ENCODE measurements around the gene DUOX2. TPM values are rescaled to one million over a fixed set of nuclear protein-coding genes. Genes with fewer than 3 reads are reported as not detected.
"Not testable (repeated sequence)": the region's sequence is repeated elsewhere in the genome, so short reads cannot be mapped to it uniquely, and the experiment has no call there.

The DUOX2 gene
- total and polyA plus RNA-seq, 7 experiments from 2014 or later = 0.49 TPM; not detected in 6

DNA sequence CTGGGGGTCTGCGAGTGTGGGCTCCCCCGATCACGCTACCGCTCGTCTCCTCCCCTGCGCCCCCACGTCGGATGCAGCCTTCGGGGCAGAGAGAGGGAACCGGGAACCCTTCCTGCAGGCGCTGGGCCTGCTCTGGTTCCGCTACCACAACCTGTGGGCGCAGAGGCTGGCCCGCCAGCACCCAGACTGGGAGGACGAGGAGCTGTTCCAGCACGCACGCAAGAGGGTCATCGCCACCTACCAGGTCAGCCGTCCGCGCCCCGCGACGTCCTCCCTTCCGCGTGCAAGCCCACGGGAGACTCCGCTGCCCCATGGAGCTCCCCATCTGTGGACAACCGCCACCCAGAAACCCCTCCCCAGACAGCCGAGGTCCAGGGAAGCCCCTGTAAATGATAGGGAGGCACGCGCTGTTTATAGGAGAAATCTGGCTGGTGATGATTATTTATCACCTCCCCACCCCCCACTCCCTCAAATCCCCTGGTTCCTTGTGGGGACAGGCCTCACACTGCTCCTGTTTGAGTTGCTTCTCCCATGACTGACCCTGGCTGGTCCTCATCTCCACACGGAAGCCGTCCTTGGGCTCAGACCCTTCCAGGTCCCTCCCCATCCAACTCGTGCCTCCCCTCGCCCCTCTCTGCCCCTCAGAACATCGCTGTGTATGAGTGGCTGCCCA, 21.9 kb upstream of the DUOX2 start:
- POLR2A ChIA-PET; H3K4me3 ChIP-seq (ENCODE audit: low read length); H3K36me3 Mint-ChIP-seq; DNase-seq; H3K27ac ChIP-seq (ENCODE audit: low read depth, low read length); H3K27ac Mint-ChIP-seq; H3K36me3 ChIP-seq (ENCODE audit: control insufficient read depth in 2 of 3, insufficient read depth in 3 of 3, low read length in 3 of 3); ATAC-seq; H3K9me3 Mint-ChIP-seq; H3K9me3 ChIP-seq (ENCODE audit: control insufficient read depth in 2 of 3, low read length in 3 of 3); H3K4me1 ChIP-seq (ENCODE audit: control insufficient read depth in 2 of 2, insufficient read depth in 2 of 2, low read length in 2 of 2): not testable (repeated sequence)
- intact Hi-C loops (cut with micrococcal nuclease) = loop anchor here in 1 of 2 donors (1.0 kb wide), 1 partner anchor 10 kb away; no protein-coding TSS in a partner anchor
- H3K27me3 Mint-ChIP-seq = peaks cover 33 to 56% (median 43%) of the 10 kb centered on the region in 5 donors
- peaks cover 5 to 13% of the 10 kb centered on the region in 2 donors for H3K27me3 ChIP-seq (ENCODE audit: control insufficient read depth in 2 of 2, insufficient read depth in 2 of 2, low read length in 2 of 2)
- CTCF ChIA-PET = interaction anchor here (1.1 kb wide), 1 partner anchor 10 kb away, joined by 4 read pairs; no protein-coding TSS in a partner anchor
- H3K4me1 Mint-ChIP-seq = peaks cover 4 to 16% (median 13%) of the 10 kb centered on the region in 7 donors
- H3K4me3 Mint-ChIP-seq = peak overlapping the region in 8 of 10 donors; percentile 61 to 78 (median 66)

DNA sequence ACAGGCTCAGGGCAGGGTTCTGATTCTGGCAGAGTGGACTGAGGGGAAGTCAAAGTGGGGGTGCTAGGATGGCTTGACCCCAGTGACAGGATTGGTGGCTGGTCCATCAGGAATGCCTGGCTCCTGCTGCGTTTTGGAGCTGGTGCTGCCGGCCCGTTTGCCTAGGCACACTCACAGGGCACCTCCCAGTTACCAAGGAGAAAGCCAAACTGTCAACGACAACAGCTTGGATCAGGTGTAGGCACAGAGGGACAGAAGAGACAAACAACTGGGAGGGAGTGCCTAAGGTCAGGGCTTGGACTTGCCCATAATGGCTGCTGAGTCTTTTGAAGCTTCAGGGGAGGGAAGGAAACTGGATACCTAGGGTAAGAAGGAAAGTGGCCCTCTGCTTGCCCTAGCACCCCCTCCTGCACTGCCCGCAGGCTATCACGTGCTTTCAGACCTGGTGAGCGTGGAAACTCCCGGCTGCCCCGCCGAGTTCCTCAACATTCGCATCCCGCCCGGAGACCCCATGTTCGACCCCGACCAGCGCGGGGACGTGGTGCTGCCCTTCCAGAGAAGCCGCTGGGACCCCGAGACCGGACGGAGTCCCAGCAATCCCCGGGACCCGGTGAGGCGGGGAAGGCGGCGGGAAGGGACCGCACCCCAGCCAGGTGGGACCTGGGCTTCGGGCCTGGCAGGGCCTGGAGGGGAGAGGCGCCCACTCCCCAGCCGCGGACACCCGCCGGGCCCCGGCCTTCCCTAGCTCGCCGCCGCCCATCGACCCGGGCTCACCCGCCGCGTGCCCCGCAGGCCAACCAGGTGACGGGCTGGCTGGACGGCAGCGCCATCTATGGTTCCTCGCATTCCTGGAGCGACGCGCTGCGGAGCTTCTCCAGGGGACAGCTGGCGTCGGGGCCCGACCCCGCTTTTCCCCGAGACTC, 21.0 kb upstream of the DUOX2 start:
- Mint-ChIP-seq H3K4me1 (peaks cover 4 to 22% (median 13%) of the 10 kb centered on the region in 7 donors), H3K27me3 (peaks cover 39 to 64% (median 50%) of the 10 kb centered on the region in 5 donors), H3K27ac (no peak overlapping the region), H3K36me3 (peaks cover 0 to 2% (median 0%) of the 10 kb centered on the region in 5 donors), H3K4me3 (peak overlapping the region; percentile 29 to 76 (median 50)), H3K9me3 (no peaks in the 10 kb centered on the region)
- ChIA-PET CTCF (interaction anchor here (1.1 kb wide), 1 partner anchor 9 kb away, joined by 4 read pairs; no protein-coding TSS in a partner anchor), POLR2A (no interaction called here)
- Histone ChIP-seq H3K4me1 (ENCODE audit: control insufficient read depth in 2 of 2, insufficient read depth in 2 of 2, low read length in 2 of 2) (peaks cover 0 to 6% of the 10 kb centered on the region in 2 donors), H3K27ac (ENCODE audit: low read depth, low read length) (no peak overlapping the region), H3K27me3 (ENCODE audit: control insufficient read depth in 2 of 2, insufficient read depth in 2 of 2, low read length in 2 of 2) (peaks cover 5 to 13% of the 10 kb centered on the region in 2 donors), H3K9me3 (ENCODE audit: control insufficient read depth in 2 of 3, low read length in 3 of 3) (no peaks in the 10 kb centered on the region), H3K36me3 (ENCODE audit: control insufficient read depth in 2 of 3, insufficient read depth in 3 of 3, low read length in 3 of 3) (no peaks in the 10 kb centered on the region), H3K4me3 (ENCODE audit: low read length) (no peak overlapping the region)
- DNase-seq (peak in 1 of 9 donors; percentile 32), ATAC-seq (peak; percentile 55)
- intact Hi-C loops (cut with micrococcal nuclease) = loop anchor here in 1 of 2 donors (1.0 kb wide), 1 partner anchor 9 kb away; no protein-coding TSS in a partner anchor

- ATAC-seq (no peak), DNase-seq (no peak)
- Histone ChIP-seq H3K9me3 (ENCODE audit: control insufficient read depth in 2 of 3, low read length in 3 of 3) (no peaks in the 10 kb centered on the region), H3K27ac (ENCODE audit: low read depth, low read length) (no peak overlapping the region), H3K36me3 (ENCODE audit: control insufficient read depth in 2 of 3, insufficient read depth in 3 of 3, low read length in 3 of 3) (no peaks in the 10 kb centered on the region), H3K4me3 (ENCODE audit: low read length) (no peak overlapping the region), H3K27me3 (ENCODE audit: control insufficient read depth in 2 of 2, insufficient read depth in 2 of 2, low read length in 2 of 2) (peaks cover 5 to 13% of the 10 kb centered on the region in 2 donors), H3K4me1 (ENCODE audit: control insufficient read depth in 2 of 2, insufficient read depth in 2 of 2, low read length in 2 of 2) (peaks cover 0 to 6% of the 10 kb centered on the region in 2 donors)
- POLR2A ChIA-PET = no interaction called here
- H3K9me3 Mint-ChIP-seq = no peaks in the 10 kb centered on the region
- H3K4me1 Mint-ChIP-seq = peaks cover 4 to 22% (median 13%) of the 10 kb centered on the region in 7 donors
- intact Hi-C loops (cut with micrococcal nuclease) = no loop called here
- H3K4me3 Mint-ChIP-seq = peak overlapping the region in 5 of 10 donors; percentile 47 to 76 (median 71)
- CTCF ChIA-PET = interaction anchor here (0.7 to 1.1 kb wide), 2 partner anchors 16 to 21 kb away, joined by 3 to 5 read pairs; no protein-coding TSS in a partner anchor
- H3K36me3 Mint-ChIP-seq = peaks cover 0 to 2% (median 0%) of the 10 kb centered on the region in 5 donors
- H3K27me3 Mint-ChIP-seq = peaks cover 40 to 65% (median 51%) of the 10 kb centered on the region in 5 donors
- H3K27ac Mint-ChIP-seq = no peak overlapping the region
These were observed 20.1 kb upstream of the DUOX2 start for GRCh38 chr15:45134046-45134445.

- H3K9me3 ChIP-seq (ENCODE audit: control insufficient read depth in 2 of 3, low read length in 3 of 3) = no peaks in the 10 kb centered on the region
These were observed 19.6 kb upstream of the DUOX2 start for GRCh38 chr15:45133561-45133920.

GRCh38 chr15:45132844-45133560, 19.0 kb upstream of the DUOX2 start:
- Mint-ChIP-seq H3K4me1 (peaks cover 4 to 29% (median 18%) of the 10 kb centered on the region in 7 donors), H3K4me3 (peak overlapping the region in 1 of 10 donors; percentile 22), H3K27me3 (peaks cover 50 to 76% (median 58%) of the 10 kb centered on the region in 5 donors), H3K9me3 (no peaks in the 10 kb centered on the region), H3K36me3 (peaks cover 0 to 2% (median 0%) of the 10 kb centered on the region in 5 donors), H3K27ac (no peak overlapping the region)
- Histone ChIP-seq H3K4me3 (ENCODE audit: low read length) (no peak overlapping the region), H3K27ac (ENCODE audit: low read depth, low read length) (no peak overlapping the region), H3K9me3 (ENCODE audit: control insufficient read depth in 2 of 3, low read length in 3 of 3) (no peaks in the 10 kb centered on the region), H3K36me3 (ENCODE audit: control insufficient read depth in 2 of 3, insufficient read depth in 3 of 3, low read length in 3 of 3) (no peaks in the 10 kb centered on the region), H3K4me1 (ENCODE audit: control insufficient read depth in 2 of 2, insufficient read depth in 2 of 2, low read length in 2 of 2) (peaks cover 0 to 6% of the 10 kb centered on the region in 2 donors), H3K27me3 (ENCODE audit: control insufficient read depth in 2 of 2, insufficient read depth in 2 of 2, low read length in 2 of 2) (peaks cover 5 to 13% of the 10 kb centered on the region in 2 donors)
- CTCF ChIA-PET = interaction anchor here (0.7 to 1.9 kb wide), 4 partner anchors 12 to 22 kb away, joined by 3 to 7 read pairs (median 4); no protein-coding TSS in a partner anchor
- intact Hi-C loops (cut with micrococcal nuclease) = no loop called here
- DNase-seq = no peak
- no peak for ATAC-seq
- POLR2A ChIA-PET = interaction anchor here (1.5 kb wide), 1 partner anchor 15 kb away, joined by 4 read pairs; no protein-coding TSS in a partner anchor

More at GRCh38 chr15:45133561-45133920, 19.6 kb upstream of the DUOX2 start:
- Histone ChIP-seq H3K36me3 (ENCODE audit: control insufficient read depth in 2 of 3, insufficient read depth in 3 of 3, low read length in 3 of 3) (no peaks in the 10 kb centered on the region), H3K27ac (ENCODE audit: low read depth, low read length) (no peak overlapping the region), H3K4me3 (ENCODE audit: low read length) (no peak overlapping the region), H3K27me3 (ENCODE audit: control insufficient read depth in 2 of 2, insufficient read depth in 2 of 2, low read length in 2 of 2) (peaks cover 5 to 13% of the 10 kb centered on the region in 2 donors), H3K4me1 (ENCODE audit: control insufficient read depth in 2 of 2, insufficient read depth in 2 of 2, low read length in 2 of 2) (peaks cover 0 to 6% of the 10 kb centered on the region in 2 donors)
- no peaks in the 10 kb centered on the region for H3K9me3 Mint-ChIP-seq
- peak overlapping the region in 1 of 10 donors; percentile 40 for H3K4me3 Mint-ChIP-seq
- ChIA-PET POLR2A (no interaction called here), CTCF (interaction anchor here (0.7 to 1.1 kb wide), 2 partner anchors 16 to 22 kb away, joined by 3 to 5 read pairs; no protein-coding TSS in a partner anchor)
- peaks cover 45 to 70% (median 56%) of the 10 kb centered on the region in 5 donors for H3K27me3 Mint-ChIP-seq
- no peak for DNase-seq
- H3K36me3 Mint-ChIP-seq = peaks cover 0 to 2% (median 0%) of the 10 kb centered on the region in 5 donors
- peaks cover 4 to 25% (median 15%) of the 10 kb centered on the region in 7 donors for H3K4me1 Mint-ChIP-seq
- H3K27ac Mint-ChIP-seq = no peak overlapping the region
- intact Hi-C loops (cut with micrococcal nuclease) = no loop called here
- ATAC-seq = no peak

- no peak for DNase-seq
- Histone ChIP-seq H3K4me3 (ENCODE audit: low read length) (no peak overlapping the region), H3K27ac (ENCODE audit: low read depth, low read length) (no peak overlapping the region), H3K9me3 (ENCODE audit: control insufficient read depth in 2 of 3, low read length in 3 of 3) (no peaks in the 10 kb centered on the region), H3K36me3 (ENCODE audit: control insufficient read depth in 2 of 3, insufficient read depth in 3 of 3, low read length in 3 of 3) (no peaks in the 10 kb centered on the region), H3K27me3 (ENCODE audit: control insufficient read depth in 2 of 2, insufficient read depth in 2 of 2, low read length in 2 of 2) (peaks cover 5 to 15% of the 10 kb centered on the region in 2 donors), H3K4me1 (ENCODE audit: control insufficient read depth in 2 of 2, insufficient read depth in 2 of 2, low read length in 2 of 2) (peaks cover 0 to 6% of the 10 kb centered on the region in 2 donors)
- H3K9me3 Mint-ChIP-seq = no peaks in the 10 kb centered on the region
- no peak overlapping the region for H3K4me3 Mint-ChIP-seq
- H3K4me1 Mint-ChIP-seq = peaks cover 4 to 28% (median 17%) of the 10 kb centered on the region in 7 donors
- H3K27me3 Mint-ChIP-seq = peaks cover 53 to 76% (median 60%) of the 10 kb centered on the region in 5 donors
- H3K36me3 Mint-ChIP-seq = peaks cover 0 to 2% (median 0%) of the 10 kb centered on the region in 5 donors
- no peak overlapping the region for H3K27ac Mint-ChIP-seq
- ATAC-seq = no peak
- intact Hi-C loops (cut with micrococcal nuclease) = no loop called here
- ChIA-PET CTCF (interaction anchor here (1.9 kb wide), 1 partner anchor 13 kb away, joined by 7 read pairs; no protein-coding TSS in a partner anchor), POLR2A (no interaction called here)
These were observed 17.5 kb upstream of the DUOX2 start for GRCh38 chr15:45131510-45131909.

All from naive thymus-derived CD4-positive, alpha-beta T cell (primary cell).